ENCODE results near the gene S100Z. TPM values are rescaled to one million over a fixed set of nuclear protein-coding genes. Genes with fewer than 3 reads are reported as not detected.
"Not testable (repeated sequence)": the region's sequence is repeated elsewhere in the genome, so short reads cannot be mapped to it uniquely, and the experiment has no call there.

Gene S100Z
- total and polyA plus RNA-seq, 2 of the 8 experiments (the other 6 are each of a cell fraction or from before 2014, with no cell fraction given): 0.30 TPM; not detected in 1

DNA sequence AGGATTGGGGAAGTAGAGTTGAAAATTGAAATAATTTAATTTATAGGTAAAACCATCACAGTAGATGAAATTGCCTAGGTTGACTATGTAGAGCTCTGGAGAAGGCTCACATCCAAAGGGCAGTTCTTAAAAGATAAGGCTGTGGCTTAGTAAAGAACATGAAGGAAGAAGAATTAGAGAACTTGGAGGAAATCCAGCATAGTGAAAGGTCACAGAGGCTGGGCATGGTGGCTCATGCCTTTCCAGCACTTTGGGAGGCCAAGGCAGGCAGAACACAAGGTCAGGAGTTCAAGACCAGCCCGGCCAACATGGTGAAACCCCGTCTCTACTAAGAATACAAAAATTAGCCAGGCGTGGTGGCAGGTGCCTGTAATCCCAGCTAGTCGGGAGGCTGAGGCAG, 7.0 kb downstream of the S100Z start:
- H4K8ac ChIP-seq (ENCODE audit: extremely low read depth, insufficient read depth, low read length); H4K91ac ChIP-seq (replicated peaks; ENCODE audit: insufficient read length, low read length); H3K4me2 ChIP-seq (ENCODE audit: insufficient read depth in 1 of 2, low read depth in 2 of 2, low read length in 2 of 2); H2AFZ ChIP-seq (ENCODE audit: low read length); H3K79me2 ChIP-seq (ENCODE audit: control insufficient read depth in 1 of 2, insufficient read depth in 2 of 2, low read length in 2 of 2); H3K23ac ChIP-seq (ENCODE audit: insufficient read length); DNase-seq (ENCODE audit: low read depth in 1 of 2, low spot score in 2 of 2); H2BK15ac ChIP-seq (ENCODE audit: low read length); H3K14ac ChIP-seq (ENCODE audit: insufficient read length); H2AK5ac ChIP-seq (ENCODE audit: low read depth, low read length); H3K79me1 ChIP-seq (ENCODE audit: low read depth, low read length); H3K27me3 ChIP-seq (replicated peaks in 1 of 4; ENCODE audit: control insufficient read depth in 3 of 4, extremely low read depth in 1 of 4, insufficient read depth in 3 of 4, low read length in 3 of 4); H2BK20ac ChIP-seq (ENCODE audit: low read length); H3K23me2 ChIP-seq (ENCODE audit: low read depth, low read length); H3K4me1 ChIP-seq (replicated peaks in 1 of 4; ENCODE audit: control insufficient read depth in 3 of 4, insufficient read depth in 4 of 4, low read length in 3 of 4); H2BK120ac ChIP-seq (replicated peaks; ENCODE audit: low read depth, low read length); H3K18ac ChIP-seq (ENCODE audit: extremely low read depth, low read length); H2BK5ac ChIP-seq (ENCODE audit: low read depth, low read length); H3K56ac ChIP-seq (replicated peaks; ENCODE audit: insufficient read length, low read depth, low read length); H3K9me3 ChIP-seq (ENCODE audit: insufficient read depth in 2 of 2, low read depth in 1 of 2, low read length in 1 of 2); POLR2A ChIA-PET (ENCODE audit: partially characterized antibody); H3K4me3 ChIP-seq (ENCODE audit: extremely low read depth in 1 of 4, insufficient read depth in 2 of 4, low read depth in 3 of 4, low read length in 4 of 4); H3K36me3 ChIP-seq (ENCODE audit: control insufficient read depth in 2 of 4, insufficient read depth in 4 of 4, low read length in 3 of 4); H3K4ac ChIP-seq (replicated peaks; ENCODE audit: insufficient read length, low read depth, low read length); H2BK12ac ChIP-seq (ENCODE audit: low read depth, low read length); H3K9ac ChIP-seq (replicated peaks in 1 of 4; ENCODE audit: extremely low read depth in 1 of 4, low read depth in 3 of 4, low read length in 3 of 4); H4K5ac ChIP-seq (ENCODE audit: insufficient read length, low read depth, low read length); FAIRE-seq; H3K27ac ChIP-seq (ENCODE audit: low read depth, low read length); H4K20me1 ChIP-seq (replicated peaks in 1 of 2; ENCODE audit: control insufficient read depth in 1 of 2, insufficient read depth in 2 of 2, low read length in 2 of 2): not testable (repeated sequence)
- WGBS, 2 experiments (ENCODE audit: extremely low coverage in 1 of 2, insufficient coverage in 1 of 2, insufficient read length in 1 of 2, insufficient replicate concordance in 2 of 2, low coverage in 1 of 2, low lambda C conversion rate in 2 of 2, missing lambda C conversion rate in 1 of 2): 92% methylated on average over 4 of the region's 4 CpGs; no CpG with 5 or more reads in 1 of the 2 experiments
- CTCF ChIA-PET (ENCODE audit: partially characterized antibody): interaction anchor here (0.6 to 1.7 kb wide), 3 partner anchors 80 to 221 kb away, joined by 3 to 7 read pairs (median 3); no protein-coding TSS in a partner anchor
